ENCODE results near the gene KRT13.
A peak's percentile ranks its signal among the peaks of the same experiment; 100 is the strongest.

Gene KRT13

GRCh38 chr17:41490000-41490990 is 15.1 kb downstream of the KRT13 start:
- Histone ChIP-seq H3K9me2 (replicated peaks; ENCODE audit: insufficient read depth, low read length) (no peaks in the 10 kb centered on the region), H3F3A (ENCODE audit: insufficient read depth) (no peaks in the 10 kb centered on the region), H3K79me2 (ENCODE audit: insufficient read depth, low read length) (no peaks in the 10 kb centered on the region), H3K4me2 (ENCODE audit: low read depth, low read length, poor library complexity, severe bottlenecking) (no peak overlapping the region), H3K9ac (ENCODE audit: low read length) (no peak overlapping the region), H3K36me3 (ENCODE audit: low read length) (no peaks in the 10 kb centered on the region), H2AFZ (ENCODE audit: low read depth, low read length, severe bottlenecking) (no peak overlapping the region), H3K9me3 (ENCODE audit: insufficient read depth, low read length) (no peaks in the 10 kb centered on the region), H3K27me3 (ENCODE audit: low read length) (no peaks in the 10 kb centered on the region), H3K4me3 (ENCODE audit: insufficient read depth, low read length, poor library complexity, severe bottlenecking) (no peak overlapping the region), H3K27ac (ENCODE audit: low read depth, low read length) (no peak overlapping the region), H4K20me1 (ENCODE audit: low read depth, low read length) (no peaks in the 10 kb centered on the region)
- TF ChIP-seq EZH2phosphoT487 (conservative IDR thresholded peaks at IDR 0.05; ENCODE audit: low read length): no peak
- TF ChIP-seq CTCF (IDR thresholded peaks at IDR 0.05; ENCODE audit: insufficient read depth, low read length, poor library complexity, severe bottlenecking): no peak

- no peak within 1 kb of the TSS for H3K4me3 ChIP-seq (ENCODE audit: insufficient read depth, low read length, poor library complexity, severe bottlenecking)
- no peaks in the 10 kb centered on the region for H3K79me2 ChIP-seq (ENCODE audit: insufficient read depth, low read length)
- no peak within 1 kb of the TSS for H3K27ac ChIP-seq (ENCODE audit: low read depth, low read length)
- H2AFZ ChIP-seq (ENCODE audit: low read depth, low read length, severe bottlenecking): no peak within 1 kb of the TSS
- no peak within 1 kb of the TSS for H3K9ac ChIP-seq (ENCODE audit: low read length)
- H3K4me2 ChIP-seq (ENCODE audit: low read depth, low read length, poor library complexity, severe bottlenecking): no peak within 1 kb of the TSS
- H3K9me3 ChIP-seq (ENCODE audit: insufficient read depth, low read length): no peaks in the 10 kb centered on the region
- no peaks in the 10 kb centered on the region for H3K36me3 ChIP-seq (ENCODE audit: low read length)
- no peaks in the 10 kb centered on the region for H4K20me1 ChIP-seq (ENCODE audit: low read depth, low read length)
- no peaks in the 10 kb centered on the region for H3K27me3 ChIP-seq (ENCODE audit: low read length)
- H3F3A ChIP-seq (ENCODE audit: insufficient read depth): no peaks in the 10 kb centered on the region
- H3K9me2 ChIP-seq (replicated peaks; ENCODE audit: insufficient read depth, low read length): no peaks in the 10 kb centered on the region
- TF ChIP-seq EZH2phosphoT487 (conservative IDR thresholded peaks at IDR 0.05; ENCODE audit: low read length) (no peak), CTCF (IDR thresholded peaks at IDR 0.05; ENCODE audit: insufficient read depth, low read length, poor library complexity, severe bottlenecking) (no peak)
Observed at GRCh38 chr17:41489531-41489930, 15.9 kb downstream of the KRT13 start, which contains the start of gene KRT36. Gene KRT36 (minus strand): TSS chr17:41489910. CDS start chr17:41489864, 46 bp downstream.

- no peaks in the 10 kb centered on the region for H3K9me2 ChIP-seq (replicated peaks; ENCODE audit: insufficient read depth, low read length)
- H3K9me3 ChIP-seq (ENCODE audit: insufficient read depth, low read length): no peaks in the 10 kb centered on the region
- no peak overlapping the region for H3K9ac ChIP-seq (ENCODE audit: low read length)
- H3K36me3 ChIP-seq (ENCODE audit: low read length): no peaks in the 10 kb centered on the region
- H4K20me1 ChIP-seq (ENCODE audit: low read depth, low read length): no peaks in the 10 kb centered on the region
- no peak overlapping the region for H3K27ac ChIP-seq (ENCODE audit: low read depth, low read length)
- no peaks in the 10 kb centered on the region for H3F3A ChIP-seq (ENCODE audit: insufficient read depth)
- H2AFZ ChIP-seq (ENCODE audit: low read depth, low read length, severe bottlenecking): no peak overlapping the region
- no peaks in the 10 kb centered on the region for H3K27me3 ChIP-seq (ENCODE audit: low read length)
- H3K4me3 ChIP-seq (ENCODE audit: insufficient read depth, low read length, poor library complexity, severe bottlenecking): no peak overlapping the region
- TF ChIP-seq CTCF (IDR thresholded peaks at IDR 0.05; ENCODE audit: insufficient read depth, low read length, poor library complexity, severe bottlenecking): peak; percentile 45
- no peak for TF ChIP-seq EZH2phosphoT487 (conservative IDR thresholded peaks at IDR 0.05; ENCODE audit: low read length)
- no peak overlapping the region for H3K4me2 ChIP-seq (ENCODE audit: low read depth, low read length, poor library complexity, severe bottlenecking)
- H3K79me2 ChIP-seq (ENCODE audit: insufficient read depth, low read length): no peaks in the 10 kb centered on the region
Observed at GRCh38 chr17:41486809-41487530, 18.4 kb downstream of the KRT13 start.
